ENCODE measurements around the gene FOXO4.

FOXO4 gene

GRCh38 chrX:71098951-71099506, 3.4 kb downstream of the FOXO4 start:
- DNase-seq (ENCODE audit: low read depth, low spot score), result no peak

GRCh38 chrX:71099736-71100135, 4.1 kb downstream of the FOXO4 start:
- no peak for DNase-seq (ENCODE audit: low read depth, low spot score)

GRCh38 chrX:71100581-71101505, 5.2 kb downstream of the FOXO4 start:
- no peak for DNase-seq (ENCODE audit: low read depth, low spot score)

- DNase-seq (ENCODE audit: low read depth, low spot score), result no peak
Observed at GRCh38 chrX:71102292-71102691, 6.6 kb downstream of the FOXO4 start.

- no peak for DNase-seq (ENCODE audit: low read depth, low spot score)
Observed at GRCh38 chrX:71103110-71103983, 7.7 kb downstream of the FOXO4 start.

- DNase-seq (ENCODE audit: low read depth, low spot score), result no peak
Observed at GRCh38 chrX:71105628-71106027, 10.0 kb downstream of the FOXO4 start.

GRCh38 chrX:71106427-71106826, 10.8 kb downstream of the FOXO4 start, which contains the start of gene CXorf65:
Gene CXorf65, minus strand, starts transcription at chrX:71106740. Its CDS starts 184 bp downstream, at chrX:71106556.
- no peak for DNase-seq (ENCODE audit: low read depth, low spot score)

GRCh38 chrX:71107245-71107644, 11.6 kb downstream of the FOXO4 start:
- DNase-seq (ENCODE audit: low read depth, low spot score), result no peak

GRCh38 chrX:71107762-71108360, 12.2 kb downstream of the FOXO4 start:
- DNase-seq (ENCODE audit: low read depth, low spot score), result no peak

GRCh38 chrX:71109051-71109450, 13.4 kb downstream of the FOXO4 start:
- DNase-seq (ENCODE audit: low read depth, low spot score), result no peak

- DNase-seq (ENCODE audit: low read depth, low spot score), result peak; percentile 53
Observed at GRCh38 chrX:71111141-71111843, 15.6 kb downstream of the FOXO4 start, which contains the start of gene IL2RG. Gene IL2RG, minus strand, starts transcription at chrX:71111577. Its CDS starts 38 bp downstream, at chrX:71111539.

- DNase-seq (ENCODE audit: low read depth, low spot score), result no peak
Observed at GRCh38 chrX:71111921-71112431, 16.3 kb downstream of the FOXO4 start.

- no peak for DNase-seq (ENCODE audit: low read depth, low spot score)
Observed at GRCh38 chrX:71117358-71117757, 21.7 kb downstream of the FOXO4 start.

GRCh38 chrX:71118032-71118984, 22.7 kb downstream of the FOXO4 start, which contains the start of gene MED12:
Gene MED12, plus strand, starts transcription at chrX:71118596. Its CDS starts 159 bp downstream, at chrX:71118755.
- peak; percentile 51 for DNase-seq (ENCODE audit: low read depth, low spot score)

- no peak for DNase-seq (ENCODE audit: low read depth, low spot score)
Observed at GRCh38 chrX:71118985-71119535, 23.4 kb downstream of the FOXO4 start.

- no peak for DNase-seq (ENCODE audit: low read depth, low spot score)
Observed at GRCh38 chrX:71128166-71128833, 32.6 kb downstream of the FOXO4 start.

- DNase-seq (ENCODE audit: low read depth, low spot score), result peak; percentile 39
Observed at GRCh38 chrX:71128915-71129765, 33.5 kb downstream of the FOXO4 start.

Measured in activated naive CD8-positive, alpha-beta T cell treated with anti-CD3 and anti-CD28 coated beads, Interleukin-2, amount 50 U/mL, for 16 hours (primary cell).